ENCODE measurements around the gene CTAGE9.

DNA sequence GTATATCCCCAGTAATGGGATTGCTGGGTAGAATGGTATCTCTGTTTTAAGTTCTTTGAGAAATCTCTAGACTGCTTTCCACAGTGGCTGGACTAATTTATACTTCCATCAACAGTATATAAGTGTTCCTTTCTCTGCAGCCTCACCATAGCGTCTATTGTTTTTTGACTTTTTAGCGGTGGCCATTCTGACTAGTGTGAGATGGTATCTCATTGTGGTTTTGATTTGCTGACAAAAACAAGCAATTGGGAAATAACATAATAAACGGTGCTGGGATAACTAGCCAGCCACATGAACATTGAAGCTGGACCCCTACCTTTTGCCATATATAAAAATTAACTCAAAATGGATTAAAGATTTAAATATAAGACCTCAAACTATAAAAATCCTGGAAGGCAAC lies 23.8 kb downstream of the CTAGE9 start:
- TF ChIP-seq CTCF (conservative IDR thresholded peaks at IDR 0.05) (no peak), EZH2 (IDR thresholded peaks at IDR 0.05; ENCODE audit: low read depth) (no peak)
